ENCODE measurements around the gene ZNF629. TPM values are rescaled to one million over a fixed set of nuclear protein-coding genes. Genes with fewer than 3 reads are reported as not detected.

Gene ZNF629
- total RNA-seq, 5 donors from 2014 or later (not counting 1 experiment from before 2014, with no cell fraction given), result 2.4 to 7.6 (median 4.4) TPM

DNA sequence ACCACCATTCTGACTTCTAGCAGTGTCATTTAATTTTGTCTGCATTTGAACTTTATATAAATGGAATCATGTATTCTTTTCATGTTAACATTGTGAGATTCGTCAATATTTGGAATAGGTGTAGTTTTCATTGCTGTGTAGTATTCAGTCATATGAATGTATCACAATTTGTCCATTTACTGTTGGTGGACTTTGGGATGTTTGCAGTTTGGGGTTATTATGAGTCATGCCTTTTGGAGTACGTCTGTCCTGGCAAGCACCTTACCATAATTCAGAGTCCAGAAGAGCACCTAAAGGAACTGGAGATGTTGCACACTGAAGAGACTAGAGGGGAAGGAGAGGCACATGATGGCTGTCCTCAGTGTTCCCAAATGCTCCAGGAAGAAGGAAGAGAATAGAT, 41.9 kb downstream of the ZNF629 start:
- H3K36me3 ChIP-seq (ENCODE audit: control insufficient read depth in 2 of 2, extremely low read depth in 1 of 2, insufficient read depth in 1 of 2, low read length in 1 of 2), result peaks cover 6 to 15% of the 10 kb centered on the region in 2 donors
- ChIA-PET CTCF (no interaction called here), POLR2A (no interaction called here)
- no peak for DNase-seq
- H3K27me3 ChIP-seq (replicated peaks in 1 of 2; ENCODE audit: control insufficient read depth in 2 of 2, extremely low read depth in 1 of 2, insufficient read depth in 2 of 2, low read length in 1 of 2), result no peaks in the 10 kb centered on the region
- H3K27ac Mint-ChIP-seq, result peak overlapping the region in 1 of 2 donors; percentile 50
- H3K9me3 ChIP-seq, result no peaks in the 10 kb centered on the region
- H3K36me3 Mint-ChIP-seq, result peaks cover 26% of the 10 kb centered on the region
- H3K4me1 ChIP-seq (ENCODE audit: control insufficient read depth in 1 of 2, extremely low read depth in 1 of 2, insufficient read depth in 2 of 2, low read length in 2 of 2), result peaks cover 0 to 18% of the 10 kb centered on the region in 2 experiments
- 89% methylated on average over 1 of the region's 2 CpGs for WGBS (ENCODE audit: insufficient coverage)
- H3K9me3 Mint-ChIP-seq, result no peaks in the 10 kb centered on the region
- H3K4me3 Mint-ChIP-seq, result no peak overlapping the region
- no peak for ATAC-seq (replicated peaks in 1 of 4)
- no peaks in the 10 kb centered on the region for H3K27me3 Mint-ChIP-seq
- no peak overlapping the region for H3K27ac ChIP-seq (ENCODE audit: low read length)
- no peak overlapping the region for H3K4me3 ChIP-seq (ENCODE audit: control insufficient read depth in 1 of 2, extremely low read depth in 1 of 2, low read length in 1 of 2)
- H3K4me1 Mint-ChIP-seq, result peaks cover 28 to 47% (median 38%) of the 10 kb centered on the region in 3 donors

DNA sequence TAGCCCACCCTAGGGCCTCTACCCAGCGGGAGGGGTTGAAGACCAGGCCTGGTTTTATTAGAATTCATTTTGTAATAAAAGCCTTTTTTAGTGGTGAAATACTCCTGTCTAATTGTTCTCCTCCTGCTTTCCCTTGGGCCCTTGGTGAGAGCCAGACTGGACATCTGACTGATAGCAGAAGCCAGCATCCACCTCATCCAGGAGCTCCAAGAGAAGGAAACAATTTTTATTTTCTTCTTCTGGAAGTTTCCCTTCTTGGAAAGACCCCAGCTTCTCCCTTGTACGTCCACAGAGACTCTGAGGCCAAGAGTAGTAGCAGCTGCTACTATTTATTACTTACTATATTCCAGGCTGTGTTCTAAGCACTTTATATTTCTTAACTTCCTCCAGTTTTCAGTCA, 42.8 kb downstream of the ZNF629 start:
- H3K4me3 Mint-ChIP-seq, result no peak overlapping the region
- CTCF ChIA-PET, result no interaction called here
- Histone ChIP-seq H3K9me3 (no peaks in the 10 kb centered on the region), H3K4me3 (ENCODE audit: control insufficient read depth in 1 of 2, extremely low read depth in 1 of 2, low read length in 1 of 2) (no peak overlapping the region), H3K27ac (ENCODE audit: low read length) (no peak overlapping the region), H3K27me3 (replicated peaks in 1 of 2; ENCODE audit: control insufficient read depth in 2 of 2, extremely low read depth in 1 of 2, insufficient read depth in 2 of 2, low read length in 1 of 2) (no peaks in the 10 kb centered on the region), H3K36me3 (ENCODE audit: control insufficient read depth in 2 of 2, extremely low read depth in 1 of 2, insufficient read depth in 1 of 2, low read length in 1 of 2) (peaks cover 10 to 22% of the 10 kb centered on the region in 2 donors), H3K4me1 (ENCODE audit: control insufficient read depth in 1 of 2, extremely low read depth in 1 of 2, insufficient read depth in 2 of 2, low read length in 2 of 2) (peaks cover 0 to 11% of the 10 kb centered on the region in 2 experiments)
- no peak overlapping the region for H3K27ac Mint-ChIP-seq
- H3K9me3 Mint-ChIP-seq, result no peaks in the 10 kb centered on the region
- POLR2A ChIA-PET, result interaction anchor here in 1 of 2 donors (0.7 kb wide), 2 partner anchors 132 to 184 kb away, joined by 3 to 9 read pairs; no protein-coding TSS in a partner anchor
- H3K4me1 Mint-ChIP-seq, result peaks cover 22 to 39% (median 31%) of the 10 kb centered on the region in 3 donors
- peaks cover 22% of the 10 kb centered on the region for H3K36me3 Mint-ChIP-seq
- DNase-seq (no peak), ATAC-seq (replicated peaks in 1 of 4) (no peak)
- no peaks in the 10 kb centered on the region for H3K27me3 Mint-ChIP-seq
- no CpG with 5 or more reads among the region's 2 CpGs for WGBS (ENCODE audit: insufficient coverage)

DNA sequence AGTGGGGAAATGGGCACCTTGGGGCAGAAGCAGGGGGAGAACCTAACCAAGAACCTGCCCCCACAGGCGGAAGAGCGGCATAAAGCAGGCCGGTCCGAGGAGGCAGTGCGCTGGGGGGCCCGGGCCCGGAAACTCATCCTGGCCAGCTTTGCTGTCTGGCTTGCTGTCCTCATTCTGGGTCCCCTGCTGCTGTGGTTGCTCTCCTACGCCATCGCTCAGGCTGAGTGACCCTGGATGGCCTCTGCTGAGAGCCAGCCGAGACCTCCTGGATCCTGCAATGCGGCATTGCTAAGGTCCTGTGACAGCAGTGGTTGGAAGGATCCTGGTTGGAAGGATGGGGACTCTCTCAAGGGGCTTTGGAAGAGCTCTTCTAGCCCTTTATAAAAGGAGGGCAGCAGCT, 43.3 kb downstream of the ZNF629 start:
- H3K27ac Mint-ChIP-seq, result peak overlapping the region in 1 of 2 donors; percentile 11
- H3K4me3 Mint-ChIP-seq, result no peak overlapping the region
- H3K27ac ChIP-seq (ENCODE audit: low read length), result no peak overlapping the region
- H3K36me3 ChIP-seq (ENCODE audit: control insufficient read depth in 2 of 2, extremely low read depth in 1 of 2, insufficient read depth in 1 of 2, low read length in 1 of 2), result peaks cover 14 to 27% of the 10 kb centered on the region in 2 donors
- H3K27me3 Mint-ChIP-seq, result no peaks in the 10 kb centered on the region
- ChIA-PET POLR2A (no interaction called here), CTCF (no interaction called here)
- H3K4me3 ChIP-seq (ENCODE audit: control insufficient read depth in 1 of 2, extremely low read depth in 1 of 2, low read length in 1 of 2), result no peak overlapping the region
- no peak for ATAC-seq (replicated peaks in 1 of 4)
- H3K4me1 Mint-ChIP-seq, result peaks cover 22 to 35% (median 28%) of the 10 kb centered on the region in 3 donors
- no peaks in the 10 kb centered on the region for H3K9me3 ChIP-seq
- no peaks in the 10 kb centered on the region for H3K27me3 ChIP-seq (replicated peaks in 1 of 2; ENCODE audit: control insufficient read depth in 2 of 2, extremely low read depth in 1 of 2, insufficient read depth in 2 of 2, low read length in 1 of 2)
- DNase-seq, result no peak
- H3K9me3 Mint-ChIP-seq, result no peaks in the 10 kb centered on the region
- peaks cover 25% of the 10 kb centered on the region for H3K36me3 Mint-ChIP-seq
- WGBS (ENCODE audit: insufficient coverage), result 98% methylated on average over 9 of the region's 11 CpGs
- peaks cover 0 to 8% of the 10 kb centered on the region in 2 experiments for H3K4me1 ChIP-seq (ENCODE audit: control insufficient read depth in 1 of 2, extremely low read depth in 1 of 2, insufficient read depth in 2 of 2, low read length in 2 of 2)

DNA sequence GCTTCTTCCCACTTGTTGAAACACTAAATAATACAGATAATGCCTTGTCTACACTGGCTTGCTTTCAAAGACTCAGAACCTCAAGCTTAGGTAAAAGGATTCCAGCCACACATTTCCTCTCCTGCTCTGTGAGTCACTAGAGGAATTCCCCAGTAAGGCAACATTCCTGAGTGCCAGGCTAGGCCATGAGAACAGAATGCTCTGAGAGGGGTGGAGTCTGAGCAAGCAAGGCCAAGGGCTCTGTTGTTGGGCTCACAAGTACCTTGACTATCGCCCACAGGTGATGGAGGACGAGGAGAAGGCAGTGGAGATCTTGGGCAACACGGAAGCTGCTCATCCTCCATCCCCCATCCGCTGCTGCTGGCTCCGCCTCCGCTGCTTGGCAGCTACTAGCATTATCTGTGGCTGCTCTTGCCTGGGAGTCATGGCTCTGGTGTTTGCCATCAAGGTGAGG, 45.5 kb downstream of the ZNF629 start:
- no peaks in the 10 kb centered on the region for H3K9me3 ChIP-seq
- H3K4me3 ChIP-seq (ENCODE audit: control insufficient read depth in 1 of 2, extremely low read depth in 1 of 2, low read length in 1 of 2), result no peak overlapping the region
- ATAC-seq (replicated peaks in 1 of 4) (no peak), DNase-seq (no peak)
- H3K9me3 Mint-ChIP-seq, result no peaks in the 10 kb centered on the region
- H3K4me1 Mint-ChIP-seq, result peaks cover 9 to 26% (median 14%) of the 10 kb centered on the region in 3 donors
- H3K27me3 Mint-ChIP-seq, result no peaks in the 10 kb centered on the region
- no peaks in the 10 kb centered on the region for H3K27me3 ChIP-seq (replicated peaks in 1 of 2; ENCODE audit: control insufficient read depth in 2 of 2, extremely low read depth in 1 of 2, insufficient read depth in 2 of 2, low read length in 1 of 2)
- ChIA-PET CTCF (interaction anchor here in 1 of 2 donors (0.5 kb wide), 1 partner anchor 102 kb away, joined by 3 read pairs; no protein-coding TSS in a partner anchor), POLR2A (no interaction called here)
- H3K36me3 Mint-ChIP-seq, result peaks cover 40% of the 10 kb centered on the region
- H3K27ac ChIP-seq (ENCODE audit: low read length), result no peak overlapping the region
- no peak overlapping the region for H3K27ac Mint-ChIP-seq
- H3K36me3 ChIP-seq (ENCODE audit: control insufficient read depth in 2 of 2, extremely low read depth in 1 of 2, insufficient read depth in 1 of 2, low read length in 1 of 2), result peaks cover 29 to 49% of the 10 kb centered on the region in 2 donors
- no peaks in the 10 kb centered on the region for H3K4me1 ChIP-seq (ENCODE audit: control insufficient read depth in 1 of 2, extremely low read depth in 1 of 2, insufficient read depth in 2 of 2, low read length in 2 of 2)
- H3K4me3 Mint-ChIP-seq, result no peak overlapping the region
- 100% methylated on average over 5 of the region's 6 CpGs for WGBS (ENCODE audit: insufficient coverage)

DNA sequence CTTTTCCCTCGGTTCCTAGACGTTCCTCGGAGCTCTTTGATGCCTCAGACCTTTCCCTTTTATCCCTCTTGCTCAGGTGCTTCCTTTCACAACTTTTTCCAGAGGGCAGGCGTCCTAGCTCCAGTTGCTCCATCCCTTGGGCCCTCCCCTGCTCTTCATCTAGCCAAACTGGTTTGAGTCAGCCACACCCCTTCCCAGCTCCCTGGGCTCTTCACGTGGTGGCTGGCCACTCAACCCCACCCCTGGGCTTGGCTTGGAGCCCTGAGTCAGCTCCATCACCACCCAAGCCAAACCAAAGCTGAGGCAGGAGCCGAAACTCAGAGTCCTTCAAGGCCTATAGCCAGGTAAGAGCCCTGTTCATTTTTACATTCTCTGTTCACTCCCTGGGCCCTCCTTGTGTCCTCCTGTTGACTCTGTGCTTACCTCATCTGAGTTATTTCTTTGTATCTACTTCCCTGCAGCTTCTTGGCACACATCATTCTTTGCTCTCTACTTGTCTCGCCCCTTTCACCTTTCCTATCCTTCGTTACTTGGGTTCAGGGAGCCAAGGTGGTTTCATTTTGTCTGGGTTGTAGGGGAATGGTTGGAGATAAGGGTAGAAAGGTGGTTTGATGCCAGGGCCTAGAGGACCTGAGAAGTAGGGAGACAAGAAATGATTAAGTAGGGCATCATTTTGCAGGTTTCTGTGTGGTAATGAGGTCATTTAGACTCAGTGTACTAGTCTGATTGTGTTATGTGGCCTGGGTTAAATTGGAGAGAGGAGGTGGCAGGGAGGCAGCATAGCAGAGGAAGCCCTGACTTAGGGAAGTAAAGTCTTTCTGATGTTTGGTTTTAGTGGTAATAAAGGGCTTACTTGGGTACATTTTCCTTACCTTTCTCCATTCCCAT, 46.4 kb downstream of the ZNF629 start:
- ATAC-seq (replicated peaks in 1 of 4) (no peak), DNase-seq (no peak)
- H3K36me3 Mint-ChIP-seq, result peaks cover 45% of the 10 kb centered on the region
- H3K27me3 Mint-ChIP-seq, result no peaks in the 10 kb centered on the region
- Histone ChIP-seq H3K27ac (ENCODE audit: low read length) (no peak overlapping the region), H3K27me3 (replicated peaks in 1 of 2; ENCODE audit: control insufficient read depth in 2 of 2, extremely low read depth in 1 of 2, insufficient read depth in 2 of 2, low read length in 1 of 2) (no peaks in the 10 kb centered on the region), H3K36me3 (ENCODE audit: control insufficient read depth in 2 of 2, extremely low read depth in 1 of 2, insufficient read depth in 1 of 2, low read length in 1 of 2) (peaks cover 29 to 58% of the 10 kb centered on the region in 2 donors), H3K9me3 (no peaks in the 10 kb centered on the region), H3K4me1 (ENCODE audit: control insufficient read depth in 1 of 2, extremely low read depth in 1 of 2, insufficient read depth in 2 of 2, low read length in 2 of 2) (no peaks in the 10 kb centered on the region), H3K4me3 (ENCODE audit: control insufficient read depth in 1 of 2, extremely low read depth in 1 of 2, low read length in 1 of 2) (no peak overlapping the region)
- CTCF ChIA-PET, result no interaction called here
- H3K9me3 Mint-ChIP-seq, result no peaks in the 10 kb centered on the region
- peaks cover 9 to 26% (median 14%) of the 10 kb centered on the region in 3 donors for H3K4me1 Mint-ChIP-seq
- peak overlapping the region; percentile 38 to 74 for H3K27ac Mint-ChIP-seq
- 83% methylated on average over 6 of the region's 8 CpGs for WGBS (ENCODE audit: insufficient coverage)
- no peak overlapping the region for H3K4me3 Mint-ChIP-seq
- POLR2A ChIA-PET, result no interaction called here

DNA sequence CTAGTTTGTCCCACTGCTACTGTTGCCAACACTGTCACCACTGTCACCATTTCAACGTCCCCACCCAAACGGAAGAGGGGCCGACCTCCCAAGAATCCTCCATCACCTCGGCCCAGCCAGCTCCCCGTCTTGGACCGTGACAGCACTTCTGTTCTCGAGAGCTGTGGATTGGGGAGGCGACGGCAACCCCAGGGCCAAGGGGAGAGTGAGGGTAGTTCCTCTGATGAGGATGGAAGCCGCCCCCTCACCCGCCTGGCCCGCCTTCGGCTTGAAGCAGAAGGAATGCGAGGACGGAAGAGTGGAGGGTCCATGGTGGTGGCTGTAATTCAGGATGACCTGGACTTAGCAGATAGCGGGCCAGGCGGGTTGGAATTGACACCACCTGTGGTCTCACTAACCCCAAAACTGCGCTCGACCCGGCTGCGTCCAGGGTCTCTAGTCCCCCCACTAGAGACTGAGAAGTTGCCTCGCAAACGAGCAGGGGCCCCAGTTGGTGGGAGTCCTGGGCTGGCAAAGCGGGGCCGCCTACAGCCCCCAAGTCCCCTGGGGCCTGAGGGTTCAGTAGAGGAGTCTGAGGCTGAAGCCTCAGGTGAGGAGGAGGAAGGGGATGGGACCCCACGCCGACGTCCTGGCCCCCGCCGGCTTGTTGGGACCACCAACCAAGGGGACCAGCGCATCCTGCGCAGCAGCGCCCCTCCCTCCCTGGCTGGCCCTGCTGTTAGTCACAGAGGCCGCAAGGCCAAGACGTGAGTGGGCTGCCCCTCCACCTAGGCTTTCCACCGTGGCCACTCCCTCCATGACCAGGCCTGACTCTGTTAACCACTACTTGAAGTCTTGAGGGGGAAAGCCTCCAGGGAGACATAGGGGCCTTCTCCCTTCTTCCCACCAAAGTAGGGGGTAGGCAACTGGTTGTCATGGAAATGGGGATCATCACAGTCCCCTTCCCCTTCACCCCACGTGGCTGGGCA, 47.7 kb downstream of the ZNF629 start:
- no peak overlapping the region for H3K27ac ChIP-seq (ENCODE audit: low read length)
- ChIA-PET CTCF (no interaction called here), POLR2A (no interaction called here)
- no peaks in the 10 kb centered on the region for H3K27me3 ChIP-seq (replicated peaks in 1 of 2; ENCODE audit: control insufficient read depth in 2 of 2, extremely low read depth in 1 of 2, insufficient read depth in 2 of 2, low read length in 1 of 2)
- 98% methylated on average over 25 of the region's 37 CpGs for WGBS (ENCODE audit: insufficient coverage)
- Mint-ChIP-seq H3K27ac (no peak overlapping the region), H3K4me1 (peaks cover 9 to 21% (median 14%) of the 10 kb centered on the region in 3 donors), H3K9me3 (no peaks in the 10 kb centered on the region), H3K4me3 (no peak overlapping the region), H3K36me3 (peaks cover 46% of the 10 kb centered on the region), H3K27me3 (no peaks in the 10 kb centered on the region)
- no peak for DNase-seq
- no peak for ATAC-seq (replicated peaks in 1 of 4)
- H3K4me3 ChIP-seq (ENCODE audit: control insufficient read depth in 1 of 2, extremely low read depth in 1 of 2, low read length in 1 of 2), result no peak overlapping the region
- H3K4me1 ChIP-seq (ENCODE audit: control insufficient read depth in 1 of 2, extremely low read depth in 1 of 2, insufficient read depth in 2 of 2, low read length in 2 of 2), result no peaks in the 10 kb centered on the region
- peaks cover 31 to 62% of the 10 kb centered on the region in 2 donors for H3K36me3 ChIP-seq (ENCODE audit: control insufficient read depth in 2 of 2, extremely low read depth in 1 of 2, insufficient read depth in 1 of 2, low read length in 1 of 2)
- no peaks in the 10 kb centered on the region for H3K9me3 ChIP-seq

Data from T-cell (primary cell).